Activated naive CD4-positive, alpha-beta T cell (primary cell): ENCODE results near the gene NACC1.

Experiments
- DNase-seq, 4 experiments: peaks; one replicate each; lab custom pipeline; 2025; lab: John Stamatoyannopoulos, UW

The NACC1 gene

GRCh38 chr19:13087795-13088537 lies 30.1 kb upstream of the NACC1 start:
- DNase-seq, result no peak

- no peak for DNase-seq
Observed at GRCh38 chr19:13089139-13089856, 28.8 kb upstream of the NACC1 start.

DNA sequence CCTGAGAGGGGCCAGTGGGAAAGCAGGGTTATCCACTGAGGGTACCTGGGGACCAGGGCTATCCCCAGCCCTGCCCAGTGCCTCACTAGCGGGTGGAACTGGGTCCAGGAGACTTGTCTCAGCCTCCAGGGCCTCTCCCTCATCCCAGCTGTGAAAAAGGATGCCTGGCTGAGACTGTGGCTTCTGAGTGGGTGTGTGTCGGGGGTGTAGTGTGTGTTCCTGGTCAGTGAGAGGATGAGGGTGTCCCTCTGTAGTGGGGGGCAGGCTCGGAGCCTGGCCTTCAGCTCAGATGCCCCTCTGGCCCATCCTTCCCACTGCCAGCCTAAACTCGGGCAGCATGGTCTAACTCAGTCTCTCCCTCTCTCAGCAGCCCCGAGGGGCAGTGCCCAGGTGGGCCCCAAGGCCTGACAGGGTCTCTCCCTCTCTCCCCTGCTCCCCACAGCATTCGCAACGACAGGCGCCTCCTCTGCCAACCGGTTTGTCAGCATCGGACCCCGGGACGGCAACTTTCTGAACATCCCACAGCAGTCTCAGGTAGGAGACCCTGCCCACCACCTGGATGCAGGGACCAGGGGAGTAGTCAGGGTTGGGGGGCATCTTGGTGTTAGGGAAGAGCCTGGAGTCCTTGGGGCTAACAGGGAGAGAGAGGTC lies 28.1 kb upstream of the NACC1 start:
- DNase-seq, result no peak

GRCh38 chr19:13090511-13091231 lies 27.4 kb upstream of the NACC1 start:
- no peak for DNase-seq

GRCh38 chr19:13091400-13092157 lies 26.5 kb upstream of the NACC1 start:
- DNase-seq, result no peak

- no peak for DNase-seq
Observed at GRCh38 chr19:13092158-13092543, 25.9 kb upstream of the NACC1 start.

- no peak for DNase-seq
Observed at GRCh38 chr19:13092606-13093235, 25.3 kb upstream of the NACC1 start.

- DNase-seq, result peak; percentile 44 to 76 (median 67)
Observed at GRCh38 chr19:13093407-13094105, 24.5 kb upstream of the NACC1 start.

GRCh38 chr19:13094106-13094504 lies 24.0 kb upstream of the NACC1 start:
- DNase-seq, result no peak

GRCh38 chr19:13094771-13095392 lies 23.2 kb upstream of the NACC1 start:
- DNase-seq, result no peak

DNA sequence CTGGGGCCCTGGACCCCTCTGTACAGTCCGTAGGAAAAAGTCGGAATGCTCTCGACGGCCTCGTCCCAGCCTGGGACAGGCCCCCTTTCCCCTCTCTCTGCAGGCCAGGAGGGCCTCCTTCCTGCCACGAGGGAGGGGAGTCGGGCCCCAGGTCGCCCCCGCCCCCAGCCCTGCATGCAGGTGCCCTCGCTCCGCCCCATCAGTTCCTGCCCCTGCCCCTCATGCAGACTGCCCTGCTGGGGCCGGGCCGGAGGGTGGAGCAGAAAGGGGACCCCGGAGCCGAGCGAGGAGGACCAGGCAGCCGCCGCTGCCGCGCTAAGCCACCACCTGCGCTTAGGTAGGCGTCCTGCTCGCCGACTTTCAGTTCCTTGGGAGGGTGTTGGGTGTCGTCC lies 22.7 kb upstream of the NACC1 start:
- no peak for DNase-seq

- no peak for DNase-seq
Observed at GRCh38 chr19:13095934-13096927, 21.8 kb upstream of the NACC1 start.

DNA sequence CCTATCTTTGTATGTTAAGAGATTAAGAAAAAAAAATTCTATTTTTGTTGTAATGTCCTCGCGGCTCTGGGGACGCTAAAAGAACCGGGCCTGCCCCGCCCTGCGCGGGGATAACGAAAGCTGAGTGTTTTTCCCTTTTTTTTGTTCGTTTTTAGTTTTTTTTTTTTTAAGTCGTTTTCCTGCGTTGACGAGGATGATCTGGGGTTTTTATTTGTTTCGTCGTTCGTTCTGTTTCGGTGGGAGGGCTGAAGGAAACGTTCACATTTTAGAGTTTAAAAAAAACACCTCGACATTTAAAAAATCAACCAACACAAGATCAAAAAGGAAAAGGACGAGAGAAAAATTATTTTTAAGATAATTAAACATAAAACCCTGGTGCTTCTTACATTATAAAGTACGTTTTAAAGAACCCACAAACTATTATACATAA lies 21.0 kb upstream of the NACC1 start:
- DNase-seq, result no peak

DNA sequence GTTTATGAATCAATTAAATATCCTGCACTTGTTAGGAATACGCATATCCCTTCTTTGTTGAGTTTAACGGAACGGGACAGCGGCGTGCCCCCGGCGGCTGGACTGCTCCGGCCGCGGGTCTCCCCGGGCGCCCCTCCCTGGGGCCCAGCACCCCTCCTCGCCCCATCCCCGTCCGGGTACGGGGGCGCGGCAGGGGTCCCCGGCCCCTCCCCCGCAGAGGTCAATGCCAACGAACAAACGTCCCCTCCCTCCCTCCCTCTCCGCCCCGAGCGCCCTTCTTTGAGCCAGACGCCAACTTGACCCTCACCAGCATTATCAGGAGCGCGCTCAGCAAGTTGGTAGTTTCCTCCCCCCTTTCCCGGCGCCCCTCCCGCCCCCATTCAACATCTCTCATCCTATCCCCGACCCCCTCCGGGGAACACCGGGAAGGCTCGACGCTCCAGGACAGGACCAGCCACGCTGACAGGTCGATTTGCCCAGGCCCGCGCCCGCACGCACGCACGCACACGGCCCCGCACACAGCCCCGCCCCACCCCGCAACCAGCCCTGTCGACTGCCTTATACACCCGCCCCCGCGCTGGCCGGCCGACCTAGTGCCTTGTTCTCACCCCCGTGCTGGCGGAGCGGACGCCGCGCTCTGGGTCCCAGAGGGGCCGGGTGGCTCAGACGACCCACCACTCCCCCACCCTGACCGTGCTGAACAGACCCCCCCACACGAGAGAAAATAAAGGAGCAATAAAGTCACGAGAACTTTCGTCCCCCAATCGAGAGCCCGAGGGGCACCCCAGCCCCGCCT lies 20.4 kb upstream of the NACC1 start:
- no peak for DNase-seq

GRCh38 chr19:13098277-13099072 lies 19.6 kb upstream of the NACC1 start:
- DNase-seq, result peak in 1 of 4 experiments; percentile 16

DNA sequence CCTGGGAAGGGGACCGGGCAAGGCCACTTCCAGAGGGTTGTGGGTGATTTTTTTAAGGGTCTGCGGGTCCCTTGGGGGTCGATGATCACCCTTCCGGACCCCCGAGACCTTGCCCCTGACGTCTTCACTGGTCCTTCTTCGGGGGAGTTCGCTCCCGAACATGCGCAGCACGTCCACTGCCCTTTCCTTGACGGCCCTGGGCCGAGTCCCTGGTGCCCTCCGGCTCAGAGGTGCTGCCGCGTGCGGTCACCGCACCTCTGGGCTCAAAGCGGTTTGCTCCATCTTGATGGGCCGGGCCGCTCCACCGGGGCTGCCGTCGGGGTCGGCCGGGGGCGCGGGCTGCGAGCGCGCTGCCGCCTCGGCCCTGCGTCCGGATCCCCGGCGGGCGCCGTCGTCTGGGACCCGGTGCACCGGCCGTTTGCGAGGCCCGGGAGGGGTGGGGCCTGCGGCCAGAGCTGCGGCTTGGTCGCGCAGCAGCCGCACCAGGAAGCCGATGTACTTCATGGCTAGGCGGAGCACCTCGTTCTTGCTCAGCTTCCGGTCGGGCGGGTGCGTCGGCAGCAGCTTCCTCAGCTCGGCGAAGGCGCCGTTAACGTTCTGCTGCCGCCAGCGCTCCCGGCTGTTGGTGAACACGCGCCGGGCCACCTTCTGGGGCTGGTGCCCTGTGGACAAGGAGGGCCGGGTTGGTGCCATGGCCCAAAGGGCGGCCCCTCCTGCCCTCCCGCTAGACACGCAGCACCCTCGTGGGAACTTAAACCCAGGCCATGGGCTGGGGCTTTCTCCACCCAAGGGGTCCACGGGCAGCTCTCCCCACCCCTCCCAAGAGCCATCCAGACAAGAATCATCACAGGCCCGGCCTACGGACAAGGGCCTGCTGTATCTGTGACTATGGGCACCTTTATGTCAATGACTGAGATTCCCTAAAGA lies 18.7 kb upstream of the NACC1 start:
- DNase-seq, result peak; percentile 41 to 75 (median 50)
